ENCODE data around the gene RGS3. TPM values are rescaled to one million over a fixed set of nuclear protein-coding genes. Genes with fewer than 3 reads are reported as not detected.

RGS3 gene
- total RNA-seq, 1 donor from 2014 or later: 18.9 TPM

GRCh38 chr9:113462781-113463286 is 693 bp upstream of the RGS3 start:
- no peak for DNase-seq
- Mint-ChIP-seq H3K9me3 (ENCODE audit: unreplicated experiment) (peaks cover 6% of the 10 kb centered on the region), H3K36me3 (ENCODE audit: unreplicated experiment) (no peaks in the 10 kb centered on the region), H3K4me3 (ENCODE audit: unreplicated experiment) (peak overlapping the region; percentile 20), H3K4me1 (ENCODE audit: low read depth, unreplicated experiment) (peaks cover 13% of the 10 kb centered on the region), H3K27ac (ENCODE audit: unreplicated experiment) (no peak overlapping the region), H3K27me3 (ENCODE audit: unreplicated experiment) (peaks cover 7% of the 10 kb centered on the region)
- TF ChIP-seq CTCF (IDR thresholded peaks at IDR 0.05; ENCODE audit: partially characterized antibody, unreplicated experiment): no peak

- peaks cover 12% of the 10 kb centered on the region for H3K9me3 Mint-ChIP-seq (ENCODE audit: unreplicated experiment)
- peaks cover 21% of the 10 kb centered on the region for H3K4me1 Mint-ChIP-seq (ENCODE audit: low read depth, unreplicated experiment)
- no peak for DNase-seq
- no peak for TF ChIP-seq CTCF (IDR thresholded peaks at IDR 0.05; ENCODE audit: partially characterized antibody, unreplicated experiment)
- H3K36me3 Mint-ChIP-seq (ENCODE audit: unreplicated experiment): no peaks in the 10 kb centered on the region
- peaks cover 11% of the 10 kb centered on the region for H3K27me3 Mint-ChIP-seq (ENCODE audit: unreplicated experiment)
- no peak overlapping the region for H3K27ac Mint-ChIP-seq (ENCODE audit: unreplicated experiment)
- H3K4me3 Mint-ChIP-seq (ENCODE audit: unreplicated experiment): no peak overlapping the region
Measured at GRCh38 chr9:113464286-113464660, 746 bp downstream of the RGS3 start.

- H3K4me3 Mint-ChIP-seq (ENCODE audit: unreplicated experiment): peak overlapping the region; percentile 68
Measured at GRCh38 chr9:113465599-113466140, 2.1 kb downstream of the RGS3 start.

GRCh38 chr9:113467183-113467582 is 3.7 kb downstream of the RGS3 start:
- no peak for TF ChIP-seq CTCF (IDR thresholded peaks at IDR 0.05; ENCODE audit: partially characterized antibody, unreplicated experiment)
- H3K27ac Mint-ChIP-seq (ENCODE audit: unreplicated experiment): no peak overlapping the region
- no peak for DNase-seq

More at GRCh38 chr9:113465599-113466140, 2.1 kb downstream of the RGS3 start:
- TF ChIP-seq CTCF (IDR thresholded peaks at IDR 0.05; ENCODE audit: partially characterized antibody, unreplicated experiment): no peak
- peaks cover 8% of the 10 kb centered on the region for H3K27me3 Mint-ChIP-seq (ENCODE audit: unreplicated experiment)
- DNase-seq: no peak
- H3K27ac Mint-ChIP-seq (ENCODE audit: unreplicated experiment): no peak overlapping the region
- peaks cover 14% of the 10 kb centered on the region for H3K9me3 Mint-ChIP-seq (ENCODE audit: unreplicated experiment)
- H3K36me3 Mint-ChIP-seq (ENCODE audit: unreplicated experiment): no peaks in the 10 kb centered on the region
- peaks cover 21% of the 10 kb centered on the region for H3K4me1 Mint-ChIP-seq (ENCODE audit: low read depth, unreplicated experiment)

GRCh38 chr9:113468716-113469448 is 5.4 kb downstream of the RGS3 start:
- DNase-seq: peak; percentile 63
- H3K4me3 Mint-ChIP-seq (ENCODE audit: unreplicated experiment): peak overlapping the region; percentile 1
- H3K4me1 Mint-ChIP-seq (ENCODE audit: low read depth, unreplicated experiment): peaks cover 20% of the 10 kb centered on the region
- TF ChIP-seq CTCF (IDR thresholded peaks at IDR 0.05; ENCODE audit: partially characterized antibody, unreplicated experiment): no peak
- H3K36me3 Mint-ChIP-seq (ENCODE audit: unreplicated experiment): no peaks in the 10 kb centered on the region
- H3K27ac Mint-ChIP-seq (ENCODE audit: unreplicated experiment): peak overlapping the region; percentile 69
- H3K27me3 Mint-ChIP-seq (ENCODE audit: unreplicated experiment): peaks cover 4% of the 10 kb centered on the region
- peaks cover 13% of the 10 kb centered on the region for H3K9me3 Mint-ChIP-seq (ENCODE audit: unreplicated experiment)

More at GRCh38 chr9:113467183-113467582, 3.7 kb downstream of the RGS3 start:
- Mint-ChIP-seq H3K27me3 (ENCODE audit: unreplicated experiment) (peaks cover 8% of the 10 kb centered on the region), H3K4me1 (ENCODE audit: low read depth, unreplicated experiment) (peaks cover 21% of the 10 kb centered on the region), H3K4me3 (ENCODE audit: unreplicated experiment) (no peak overlapping the region), H3K9me3 (ENCODE audit: unreplicated experiment) (peaks cover 14% of the 10 kb centered on the region), H3K36me3 (ENCODE audit: unreplicated experiment) (no peaks in the 10 kb centered on the region)
